OCI-LY7 (cell line): ENCODE results near the gene CUX1. TPM values are rescaled to one million over a fixed set of nuclear protein-coding genes. Genes with fewer than 3 reads are reported as not detected.

Source experiments
- BruUV-seq: library from RNA; stranded (reverse); fragments of 400-500 nt; replicated peaks from 2 replicates; lab custom pipeline; 2021; lab: Mats Ljungman, UMichigan
- CTCF ChIA-PET: fragments of 300-600 bp; sonication (Branson Sonifier 250); formaldehyde crosslinking; loops from one replicate; lab custom pipeline; 2022; ENCODE audit warnings: antibody characterized with exemption; ENCODE audit not compliant: unreplicated experiment; lab: Charles Lee
- POLR2A ChIA-PET: fragments of 300-600 bp; sonication (Branson Sonifier 250); formaldehyde crosslinking; loops from one replicate; lab custom pipeline; 2022; ENCODE audit warnings: antibody characterized with exemption; lab: Charles Lee
- DNase-seq: peaks from one replicate; pipeline ENCODE4 v3.0.0-alpha.2; 2015; ENCODE audit warnings: low spot score
- H2AFZ ChIP-seq: fragments of 200-600 bp; sonication (generic), shearing (Covaris generic); 2 replicates; pipeline ENCODE4 v1.6.1; 2014; ENCODE audit warnings: mild to moderate bottlenecking, antibody characterized with exemption, low read length, moderate library complexity
- H3K27ac ChIP-seq: fragments of 200-600 bp; sonication (generic); 2 replicates; pipeline ENCODE4 v1.5.1; 2014; ENCODE audit warnings: mixed run types, low read depth, mild to moderate bottlenecking, moderate library complexity, low read length, inconsistent platforms; ENCODE audit not compliant: poor library complexity, severe bottlenecking
- H3K36me3 ChIP-seq: fragments of 200-600 bp; sonication (generic); 2 replicates; pipeline ENCODE4 v1.6.1; 2014; ENCODE audit warnings: mild to moderate bottlenecking, antibody characterized with exemption, low read length, moderate library complexity, mixed read lengths; ENCODE audit not compliant: insufficient read depth
- H3K4me1 ChIP-seq: fragments of 200-600 bp; sonication (generic); 2 replicates; pipeline ENCODE4 v1.5.1; 2014; ENCODE audit warnings: mild to moderate bottlenecking, low read length; ENCODE audit not compliant: insufficient read depth, poor library complexity, severe bottlenecking
- H3K4me2 ChIP-seq: fragments of 200-600 bp; sonication (generic); 2 replicates; pipeline ENCODE4 v1.6.1; 2014; ENCODE audit warnings: mild to moderate bottlenecking, low read length
- H3K4me3 ChIP-seq: fragments of 200-600 bp; sonication (generic); 2 replicates; pipeline ENCODE4 v1.5.1; 2014; ENCODE audit warnings: mild to moderate bottlenecking, low read depth, low read length; ENCODE audit not compliant: poor library complexity, severe bottlenecking
- H3K79me2 ChIP-seq: fragments of 200-600 bp; sonication (generic); 2 replicates; pipeline ENCODE4 v1.6.1; 2016; ENCODE audit warnings: low read depth, mild to moderate bottlenecking, low read length, moderate library complexity, mixed read lengths; ENCODE audit not compliant: insufficient read depth
- H3K9me2 ChIP-seq: fragments of 200-600 bp; sonication (generic); 2 replicates; pipeline ENCODE4 v1.6.1; 2016; ENCODE audit warnings: mild to moderate bottlenecking, low read length, mixed read lengths; ENCODE audit not compliant: insufficient read depth
- H3K9me3 ChIP-seq: fragments of 200-600 bp; sonication (generic); 2 replicates; pipeline ENCODE4 v1.6.1; 2014; ENCODE audit warnings: mild to moderate bottlenecking, mixed run types, low read length, mixed read lengths
- H4K20me1 ChIP-seq: fragments of 200-600 bp; sonication (generic); 2 replicates; pipeline ENCODE4 v1.6.1; 2014; ENCODE audit warnings: mild to moderate bottlenecking, antibody characterized with exemption, low read length, moderate library complexity, mixed read lengths; ENCODE audit not compliant: insufficient read depth
- CTCF ChIP-seq: fragments of 200-600 bp; sonication (generic); conservative IDR thresholded peaks from 2 replicates; pipeline ENCODE4 v1.5.1; 2014; ENCODE audit warnings: mild to moderate bottlenecking, antibody characterized with exemption, low read length, moderate library complexity, mixed read lengths
- EZH2phosphoT487 ChIP-seq: fragments of 200-600 bp; sonication (generic); IDR thresholded peaks from 2 replicates; pipeline ENCODE4 v1.6.1; 2018; ENCODE audit warnings: low read depth, borderline replicate concordance, mild to moderate bottlenecking, mixed run types, antibody characterized with exemption, low read length, moderate library complexity, mixed read lengths
- intact Hi-C: fragments of 100-400 bp; cut with micrococcal nuclease; formaldehyde crosslinking; loops from one replicate; pipeline ENCODE4 v1.10.0; 2022; ENCODE audit not compliant: unreplicated experiment
- total RNA-seq, 2 experiments: library from RNA; depleted of rRNA in 1 of 2; stranded (reverse); fragments of >200 nt in 1 of 2; shearing (Covaris generic) in 1 of 2; gene quantifications; 2 replicates each; pipeline ENCODE4 v1.2.3, GENCODE V29; 2014 to 2022

Gene CUX1
- total RNA-seq, 2 experiments from 2014 or later, result 143 to 199 TPM

- Histone ChIP-seq H3K4me3 (no peak overlapping the region), H3K79me2 (no peaks in the 10 kb centered on the region), H3K36me3 (peaks cover 100% of the 10 kb centered on the region), H3K9me3 (no peaks in the 10 kb centered on the region), H3K4me2 (no peak overlapping the region), H3K27ac (no peak overlapping the region), H4K20me1 (no peaks in the 10 kb centered on the region), H3K9me2 (no peaks in the 10 kb centered on the region), H2AFZ (no peak overlapping the region), H3K4me1 (no peaks in the 10 kb centered on the region)
- intact Hi-C loops, result no loop called here
- ChIA-PET POLR2A (interaction anchor here (0.6 kb wide), 1 partner anchor 389 kb away, joined by 4 read pairs; no protein-coding TSS in a partner anchor), CTCF (no interaction called here)
- no peak for TF ChIP-seq EZH2phosphoT487
- TF ChIP-seq CTCF, result no peak
- no peak for DNase-seq
- no TSS peak for BruUV-seq
These were observed 393.4 kb downstream of the CUX1 start for GRCh38 chr7:102210787-102211186.

DNA sequence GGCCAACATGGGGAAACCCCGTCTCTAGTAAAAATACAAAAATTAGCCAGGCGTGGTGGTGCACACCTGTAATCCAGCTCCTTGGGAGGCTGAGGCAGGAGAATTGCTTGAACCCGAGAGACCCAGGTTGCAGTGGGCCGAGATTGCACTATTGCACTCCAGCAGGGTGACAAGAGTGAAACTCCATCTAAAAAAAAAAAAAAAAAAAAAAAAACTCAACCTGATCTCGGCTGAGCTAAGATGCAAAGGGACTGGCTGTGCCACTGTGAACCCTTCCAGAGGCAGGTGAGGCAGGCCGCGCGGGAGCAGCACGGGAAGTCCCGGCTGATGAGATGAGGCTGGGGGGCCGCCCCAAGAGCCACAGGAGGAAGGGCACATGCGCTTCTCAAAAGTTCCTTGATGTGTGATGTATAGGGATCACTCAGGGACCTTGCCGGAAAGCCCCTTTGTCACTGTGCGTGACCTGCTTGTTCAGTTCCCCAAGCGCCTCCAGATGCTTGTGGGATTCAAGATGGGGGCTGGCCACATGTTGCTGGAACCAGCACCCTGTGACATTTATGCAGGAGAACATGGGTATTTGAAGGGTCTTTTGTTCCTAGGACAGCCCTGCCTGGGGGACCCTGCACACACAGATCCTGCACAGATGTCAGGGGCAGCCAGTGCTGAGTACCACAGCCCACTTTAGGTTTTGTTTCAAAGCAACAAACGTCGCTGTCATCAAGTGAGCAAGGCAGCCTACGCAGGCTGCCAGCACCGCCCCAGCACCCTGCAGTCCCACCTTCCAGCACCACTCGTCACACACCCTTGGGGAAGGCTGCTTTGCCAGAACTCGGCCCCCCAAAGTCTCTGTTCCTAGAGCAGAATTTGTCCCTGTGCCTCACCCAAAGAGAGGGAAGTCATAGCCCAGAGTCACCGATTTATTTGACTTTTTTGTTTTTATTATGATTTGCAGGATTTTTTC, 394.4 kb downstream of the CUX1 start:
- CTCF ChIA-PET, result no interaction called here
- no peaks in the 10 kb centered on the region for H4K20me1 ChIP-seq
- POLR2A ChIA-PET, result interaction anchor here (0.6 kb wide), 1 partner anchor 35 kb away, joined by 3 read pairs; no protein-coding TSS in a partner anchor
- H3K4me1 ChIP-seq, result no peaks in the 10 kb centered on the region
- H3K4me2 ChIP-seq, result no peak overlapping the region
- intact Hi-C loops, result no loop called here
- H3K4me3 ChIP-seq, result no peak overlapping the region
- no peak overlapping the region for H2AFZ ChIP-seq
- no peaks in the 10 kb centered on the region for H3K9me3 ChIP-seq
- no peak for DNase-seq
- H3K36me3 ChIP-seq, result peaks cover 100% of the 10 kb centered on the region
- TF ChIP-seq CTCF (no peak), EZH2phosphoT487 (no peak)
- no peaks in the 10 kb centered on the region for H3K9me2 ChIP-seq
- no TSS peak for BruUV-seq
- H3K79me2 ChIP-seq, result no peaks in the 10 kb centered on the region
- H3K27ac ChIP-seq, result no peak overlapping the region
